HepG2 (cell line): Measurements from ENCODE around the gene GIPC1. TPM values are rescaled to one million over a fixed set of nuclear protein-coding genes. Genes with fewer than 3 reads are reported as not detected.
A peak's percentile ranks its signal among the peaks of the same experiment; 100 is the strongest.

Experiments
- ATAC-seq: fragments of 200-7000 bp; cut with Tn5 transposase; 3 replicates; pipeline ENCODE4 v1.9.1; 2020; ENCODE audit warnings: mild to moderate bottlenecking, moderate library complexity
- BruUV-seq: library from RNA; stranded (reverse); fragments of 400-500 nt; replicated peaks from 2 replicates; lab custom pipeline; 2021; lab: Mats Ljungman, UMichigan
- CTCF ChIA-PET: fragments of 300-600 bp; formaldehyde crosslinking; extraction: SDS; loops from one replicate; lab custom pipeline; 2021; ENCODE audit warnings: low total read pairs, inconsistent platforms, low intra/inter-chr PET ratio; lab: Yijun Ruan, JAX
- POLR2A ChIA-PET: fragments of 350-600 bp; sonication (Branson Sonifier 250); formaldehyde crosslinking; loops from one replicate; lab custom pipeline; 2020; ENCODE audit warnings: antibody characterized with exemption, inconsistent platforms; lab: Yijun Ruan, JAX
- DNase-seq: peaks from one replicate; pipeline ENCODE4 v3.0.0-alpha.2; 2015; ENCODE audit warnings: low spot score
- FAIRE-seq: peaks from 3 replicates; lab custom pipeline; 2011; peaks lifted over from hg19 to GRCh38; lab: Jason Lieb, UNC
- H2AFZ ChIP-seq: one replicate; pipeline ENCODE4 v1.6.1; 2011; ENCODE audit warnings: low read length, inconsistent platforms
- H3K27ac ChIP-seq: fragments of 300-600 bp; 3 replicates; pipeline ENCODE4 v1.8.0; 2011; ENCODE audit warnings: mixed run types, mild to moderate bottlenecking, mixed read lengths, low read length, inconsistent platforms; ENCODE audit not compliant: insufficient read depth; ENCODE audit errors: extremely low read length
- H3K27me3 ChIP-seq, 2 experiments: fragments of 200-600 bp in 1 of 2; 2 replicates in 1 of 2; 3 replicates in 1 of 2; pipeline versions ENCODE4 v1.6.0 to v1.8.0; 2011; ENCODE audit warnings: low read length in 2 of 2, mild to moderate bottlenecking in 2 of 2, moderate library complexity in 2 of 2, inconsistent platforms in 1 of 2; ENCODE audit not compliant: insufficient read depth in 2 of 2, control insufficient read depth in 1 of 2
- H3K36me3 ChIP-seq, 2 experiments: fragments of 200-600 bp in 1 of 2; replicated peaks in 1 of 2; 2 replicates in 1 of 2; 3 replicates in 1 of 2; pipeline versions ENCODE4 v1.5.1 to v1.8.0; 2011; ENCODE audit warnings: low read length in 2 of 2, inconsistent platforms in 1 of 2; ENCODE audit not compliant: insufficient read depth in 2 of 2, control insufficient read depth in 1 of 2
- H3K4me1 ChIP-seq: 2 replicates; pipeline ENCODE4 v1.5.1; 2012; ENCODE audit warnings: low read length, inconsistent platforms; ENCODE audit not compliant: insufficient read depth
- H3K4me2 ChIP-seq: 2 replicates; pipeline ENCODE4 v1.6.0; 2011; ENCODE audit warnings: low read depth, low read length, inconsistent platforms
- H3K4me3 ChIP-seq, 3 experiments: fragments of 200-600 bp in 1 of 3; sonication (generic), shearing (Covaris generic) in 1 of 3; replicated peaks in 1 of 3; 2 replicates each; pipeline ENCODE4 v1.5.1; 2011 to 2016; ENCODE audit warnings: low read length in 3 of 3, inconsistent platforms in 2 of 3, low read depth in 2 of 3, mild to moderate bottlenecking in 2 of 3, control low read depth in 1 of 3, mixed read lengths in 1 of 3; ENCODE audit not compliant: insufficient read depth in 1 of 3
- H3K79me2 ChIP-seq: one replicate; pipeline ENCODE4 v1.6.1; 2011; ENCODE audit warnings: low read length, inconsistent platforms; ENCODE audit not compliant: insufficient read depth
- H3K9ac ChIP-seq: 2 replicates; pipeline ENCODE4 v1.6.0; 2011; ENCODE audit warnings: mild to moderate bottlenecking, low read depth, low read length, inconsistent platforms; ENCODE audit not compliant: insufficient read depth
- H3K9me3 ChIP-seq: 2 replicates; pipeline ENCODE4 v1.5.1; 2012; ENCODE audit warnings: mild to moderate bottlenecking, low read length
- H4K20me1 ChIP-seq: 2 replicates; pipeline ENCODE4 v1.6.0; 2011; ENCODE audit warnings: inconsistent platforms, mild to moderate bottlenecking, low read length, moderate library complexity; ENCODE audit not compliant: insufficient read depth
- AGO1 ChIP-seq: fragments of 200-400 bp; formaldehyde crosslinking; IDR thresholded peaks from 2 replicates; pipeline ENCODE4 v1.6.1; 2017; ENCODE audit warnings: mild to moderate bottlenecking, low read depth, low read length, moderate library complexity; ENCODE audit not compliant: poor library complexity, severe bottlenecking
- AKNA ChIP-seq: sonication (generic); formaldehyde crosslinking; IDR thresholded peaks from 2 replicates; pipeline ENCODE4 v1.4.0; 2020; ENCODE audit warnings: missing genetic modification reagents, borderline replicate concordance
- ATF7-NPFF ChIP-seq: sonication (generic); formaldehyde crosslinking; IDR thresholded peaks from 2 replicates; pipeline ENCODE4 v1.8.1; 2023; ENCODE audit warnings: mild to moderate bottlenecking, low read depth, missing genetic modification reagents, moderate library complexity
- EZH2 ChIP-seq: conservative IDR thresholded peaks from 2 replicates; pipeline ENCODE4 v1.6.1; 2012; ENCODE audit warnings: mild to moderate bottlenecking, low read depth, low read length, moderate library complexity
- HNF4G ChIP-seq, 2 experiments: sonication (generic) in 1 of 2; formaldehyde crosslinking in 1 of 2; IDR thresholded peaks; 2 replicates each; pipeline versions ENCODE4 v1.4.0 to v1.6.1; 2011 to 2020; ENCODE audit warnings: borderline replicate concordance in 2 of 2, low read depth in 2 of 2, mild to moderate bottlenecking in 2 of 2, low read length in 1 of 2, missing genetic modification reagents in 1 of 2, moderate library complexity in 1 of 2
- KDM1A ChIP-seq: IDR thresholded peaks from 2 replicates; pipeline ENCODE4 v1.6.1; 2016; ENCODE audit warnings: missing compliant biosample characterization
- LCORL ChIP-seq, 2 experiments: fragments of 450-650 bp in 1 of 2; sonication (generic) in 1 of 2; formaldehyde crosslinking in 1 of 2; IDR thresholded peaks; 2 replicates each; pipeline versions ENCODE4 v1.5.0 to v1.6.1; 2017 to 2020; ENCODE audit warnings: antibody characterized with exemption in 1 of 2, missing genetic modification reagents in 1 of 2
- MYC ChIP-seq: sonication (generic); formaldehyde crosslinking; IDR thresholded peaks from 2 replicates; pipeline ENCODE4 v1.9.0; 2021; ENCODE audit warnings: missing genetic modification reagents, borderline replicate concordance
- NFKB2 ChIP-seq: sonication (generic); formaldehyde crosslinking; IDR thresholded peaks from 2 replicates; pipeline ENCODE4 v1.4.0; 2020; ENCODE audit warnings: missing genetic modification reagents, borderline replicate concordance
- NR2F2 ChIP-seq: IDR thresholded peaks from 2 replicates; pipeline ENCODE4 v1.6.1; 2012; ENCODE audit warnings: low read depth, inconsistent platforms, borderline replicate concordance
- PPARG ChIP-seq: conservative IDR thresholded peaks from 2 replicates; pipeline ENCODE4 v1.6.1; 2016; ENCODE audit warnings: missing biosample characterization, missing genetic modification reagents
- SNAI1 ChIP-seq: sonication (generic); formaldehyde crosslinking; IDR thresholded peaks from 2 replicates; pipeline ENCODE4 v1.5.0; 2020; ENCODE audit warnings: mild to moderate bottlenecking, missing genetic modification reagents, borderline replicate concordance
- SP2 ChIP-seq: sonication (generic); formaldehyde crosslinking; IDR thresholded peaks from 2 replicates; pipeline ENCODE4 v1.5.1; 2020; ENCODE audit warnings: mild to moderate bottlenecking, missing genetic modification reagents
- ZNF674 ChIP-seq: sonication (generic); formaldehyde crosslinking; IDR thresholded peaks from 2 replicates; pipeline ENCODE4 v1.5.0; 2020; ENCODE audit warnings: low read depth, mild to moderate bottlenecking, missing genetic modification reagents
- ZSCAN12 ChIP-seq: sonication (generic); formaldehyde crosslinking; IDR thresholded peaks from 2 replicates; pipeline ENCODE4 v1.9.0; 2021; ENCODE audit warnings: mild to moderate bottlenecking, missing genetic modification reagents
- WGBS: methylation state at CpG from one replicate; pipeline ENCODE4 v1.1.6; 2017; ENCODE audit warnings: low lambda C conversion rate; 5-methylcytosine and 5-hydroxymethylcytosine counted together
- in situ Hi-C: cut with HindIII; loops from 2 replicates; pipeline ENCODE4 v1.10.0; 2017; ENCODE audit warnings: low pct_unique_long_range_greater_than_20kb; ENCODE audit not compliant: extremely low pct_ligation_motif_present
- intact Hi-C: fragments of 100-400 bp; cut with micrococcal nuclease; formaldehyde crosslinking; loops from one replicate; pipeline ENCODE4 v1.10.0; 2022; ENCODE audit not compliant: unreplicated experiment
- polyA plus RNA-seq, 8 experiments: library from polyadenylated mRNA; depleted of rRNA in 3 of 8; stranded (reverse) in 7 of 8; unstranded in 1 of 8; fragments of >200 nt; fragmentation: Illumina TruSeq in 4 of 8; extraction: Trizol in 4 of 8; gene quantifications; 2 replicates each; pipeline versions ENCODE4 v1.2.1 to v1.2.3, GENCODE V29; 2011 to 2016; ENCODE audit warnings: low read depth in 4 of 8, missing spikeins in 1 of 8, mixed read lengths in 1 of 8; ENCODE audit not compliant: insufficient read depth in 1 of 8
- total RNA-seq, 5 experiments: library from RNA; depleted of rRNA; stranded (reverse); fragments of >200 nt; fragmentation: Illumina TruSeq; extraction: Trizol; gene quantifications; 2 replicates each; pipeline ENCODE4 v1.2.3, GENCODE V29; 2016; ENCODE audit warnings: low read depth in 1 of 5
- TF ChIP-seq, protein P1 (sequence below): sonication (generic); formaldehyde crosslinking; IDR thresholded peaks from 2 replicates; pipeline ENCODE4 v1.4.0; 2020; ENCODE audit warnings: missing genetic modification reagents
- TF ChIP-seq, protein P2 (sequence below): sonication (generic); IDR thresholded peaks from 2 replicates; pipeline ENCODE4 v1.6.1; 2016; ENCODE audit warnings: low read depth, borderline replicate concordance

The GIPC1 gene
- total and polyA plus RNA-seq, 2 of the 13 experiments (the other 11 are each of a cell fraction or from before 2014, with no cell fraction given), result 27.1 to 48.1 TPM

DNA sequence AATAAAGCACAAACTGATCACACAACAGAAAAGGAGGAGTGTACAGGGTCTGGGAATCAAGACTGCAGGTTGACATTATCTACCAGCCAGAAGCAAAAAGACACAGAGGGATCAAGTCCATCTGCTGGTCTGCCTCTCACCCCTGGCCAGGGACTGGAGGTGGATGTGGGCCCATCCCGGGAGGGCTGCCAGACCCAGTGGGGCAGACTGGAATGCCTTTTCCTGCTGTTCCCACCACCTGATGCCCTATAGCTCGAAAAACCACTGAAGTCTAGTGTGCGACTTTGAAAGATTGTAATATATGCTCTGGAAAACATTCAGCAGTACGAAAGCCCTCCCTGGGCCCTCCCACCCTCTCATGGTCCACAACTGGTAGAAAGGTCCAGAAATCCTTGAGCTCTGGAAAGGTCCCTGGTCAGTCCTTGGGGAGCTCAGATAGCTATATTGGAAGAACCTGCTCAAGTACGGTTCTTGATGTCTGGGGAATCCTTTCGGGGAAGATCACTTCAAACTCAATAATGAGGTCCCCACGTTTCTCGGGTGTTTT is 19.6 kb upstream of the GIPC1 start:
- H3K9ac ChIP-seq, result peak overlapping the region; percentile 98
- intact Hi-C loops, result no loop called here
- POLR2A ChIA-PET, result interaction anchor here (1.0 to 5.8 kb wide), 5 partner anchors 9 to 36 kb away, joined by 3 to 123 read pairs (median 7); partner anchors contain the start of gene GIPC1
- TF ChIP-seq AGO1 (peak; percentile 99), PPARG (CRISPR knock-in tag) (no peak), LCORL (IDR thresholded peaks at IDR 0.05) (no peak), LCORL (CRISPR knock-in tag; IDR thresholded peaks at IDR 0.05) (0 out of 2 replicates have a peak, but pooled peaks have one; percentile 8), ZSCAN12 (no peak), SNAI1 (CRISPR knock-in tag) (no peak), KDM1A (CRISPR knock-in tag) (no peak), ATF7-NPFF (CRISPR knock-in tag) (no peak), AKNA (no peak), HNF4G (IDR thresholded peaks at IDR 0.05; ENCODE audit: borderline replicate concordance, low read depth, low read length) (no peak), HNF4G (CRISPR knock-in tag; IDR thresholded peaks at IDR 0.05; ENCODE audit: borderline replicate concordance, low read depth) (no peak), EZH2 (no peak), NR2F2 (no peak), ZNF674 (CRISPR knock-in tag) (no peak), MYC (0 out of 2 replicates have a peak, but pooled peaks have one; percentile 4), SP2 (CRISPR knock-in tag) (no peak), NFKB2 (no peak)
- TF ChIP-seq, protein P1, sequence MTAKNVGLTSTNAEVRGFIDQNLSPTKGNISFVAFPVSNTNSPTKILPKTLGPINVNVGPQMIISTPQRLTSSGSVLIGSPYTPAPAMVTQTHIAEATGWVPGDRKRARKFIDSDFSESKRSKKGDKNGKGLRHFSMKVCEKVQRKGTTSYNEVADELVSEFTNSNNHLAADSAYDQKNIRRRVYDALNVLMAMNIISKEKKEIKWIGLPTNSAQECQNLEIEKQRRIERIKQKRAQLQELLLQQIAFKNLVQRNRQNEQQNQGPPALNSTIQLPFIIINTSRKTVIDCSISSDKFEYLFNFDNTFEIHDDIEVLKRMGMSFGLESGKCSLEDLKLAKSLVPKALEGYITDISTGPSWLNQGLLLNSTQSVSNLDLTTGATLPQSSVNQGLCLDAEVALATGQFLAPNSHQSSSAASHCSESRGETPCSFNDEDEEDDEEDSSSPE (CRISPR knock-in tag), result no peak
- TF ChIP-seq, protein P2, sequence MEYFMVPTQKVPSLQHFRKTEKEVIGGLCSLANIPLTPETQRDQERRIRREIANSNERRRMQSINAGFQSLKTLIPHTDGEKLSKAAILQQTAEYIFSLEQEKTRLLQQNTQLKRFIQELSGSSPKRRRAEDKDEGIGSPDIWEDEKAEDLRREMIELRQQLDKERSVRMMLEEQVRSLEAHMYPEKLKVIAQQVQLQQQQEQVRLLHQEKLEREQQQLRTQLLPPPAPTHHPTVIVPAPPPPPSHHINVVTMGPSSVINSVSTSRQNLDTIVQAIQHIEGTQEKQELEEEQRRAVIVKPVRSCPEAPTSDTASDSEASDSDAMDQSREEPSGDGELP, result no peak

More for the DNA sequence above, 19.6 kb upstream of the GIPC1 start:
- H3K79me2 ChIP-seq, result peaks cover 39% of the 10 kb centered on the region
- FAIRE-seq, result no peak
- H3K27me3 ChIP-seq, result no peaks in the 10 kb centered on the region; a peak in 1 of 5 replicates
- 45% methylated on average over 4 of the region's 8 CpGs for WGBS
- in situ Hi-C loops, result no loop called here
- peak overlapping the region; percentile 91 to 98 (median 92) for H3K4me3 ChIP-seq
- peaks cover 35% of the 10 kb centered on the region for H4K20me1 ChIP-seq
- H3K27ac ChIP-seq, result peak overlapping the region; percentile 91
- CTCF ChIA-PET, result no interaction called here
- no peak overlapping the region for H2AFZ ChIP-seq
- H3K36me3 ChIP-seq, result peaks cover 9 to 26% of the 10 kb centered on the region in 2 experiments
- no TSS peak for BruUV-seq
- DNase-seq, result no peak
- peaks cover 79% of the 10 kb centered on the region for H3K4me1 ChIP-seq
- ATAC-seq, result no peak
- peak overlapping the region; percentile 96 for H3K4me2 ChIP-seq
- no peaks in the 10 kb centered on the region for H3K9me3 ChIP-seq
